CD4-positive, alpha-beta T cell treated with Interleukin-12 subunit alpha and Interleukin-12 subunit beta, for 1 hour (primary cell): ENCODE data around the gene OR11H12.
"Not testable (repeated sequence)": the region's sequence is repeated elsewhere in the genome, so short reads cannot be mapped to it uniquely, and the experiment has no call there.

Experiments
- DNase-seq: peaks from one replicate; pipeline ENCODE4 v3.0.0-alpha.2; 2020

The OR11H12 gene, protein sequence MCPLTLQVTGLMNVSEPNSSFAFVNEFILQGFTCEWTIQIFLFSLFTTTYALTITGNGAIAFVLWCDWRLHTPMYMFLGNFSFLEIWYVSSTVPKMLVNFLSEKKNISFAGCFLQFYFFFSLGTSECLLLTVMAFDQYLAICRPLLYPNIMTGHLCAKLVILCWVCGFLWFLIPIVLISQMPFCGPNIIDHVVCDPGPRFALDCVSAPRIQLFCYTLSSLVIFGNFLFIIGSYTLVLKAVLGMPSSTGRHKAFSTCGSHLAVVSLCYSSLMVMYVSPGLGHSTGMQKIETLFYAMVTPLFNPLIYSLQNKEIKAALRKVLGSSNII

DNA sequence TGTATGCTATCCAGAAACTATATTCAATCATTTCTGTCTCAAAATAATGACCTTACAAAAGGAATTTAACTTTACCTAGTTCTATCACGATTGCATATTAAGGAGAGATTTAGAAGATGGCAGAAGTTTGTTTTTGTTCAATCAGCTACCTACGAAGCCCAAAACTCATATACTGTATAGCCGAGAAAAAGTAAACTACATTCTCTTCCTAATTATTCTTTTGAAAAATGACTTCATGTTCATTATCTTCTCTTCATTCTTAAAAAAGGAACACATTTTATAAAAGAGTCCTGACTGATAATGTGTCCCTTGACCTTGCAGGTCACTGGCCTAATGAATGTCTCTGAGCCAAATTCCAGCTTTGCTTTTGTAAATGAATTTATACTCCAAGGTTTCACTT, at the start of gene OR11H12:
TSS of gene OR11H12 (plus strand) at position 301 of the 400 bp plus-strand sequence. CDS start at position 301, 0 bp downstream.
- DNase-seq = not testable (repeated sequence)

DNA sequence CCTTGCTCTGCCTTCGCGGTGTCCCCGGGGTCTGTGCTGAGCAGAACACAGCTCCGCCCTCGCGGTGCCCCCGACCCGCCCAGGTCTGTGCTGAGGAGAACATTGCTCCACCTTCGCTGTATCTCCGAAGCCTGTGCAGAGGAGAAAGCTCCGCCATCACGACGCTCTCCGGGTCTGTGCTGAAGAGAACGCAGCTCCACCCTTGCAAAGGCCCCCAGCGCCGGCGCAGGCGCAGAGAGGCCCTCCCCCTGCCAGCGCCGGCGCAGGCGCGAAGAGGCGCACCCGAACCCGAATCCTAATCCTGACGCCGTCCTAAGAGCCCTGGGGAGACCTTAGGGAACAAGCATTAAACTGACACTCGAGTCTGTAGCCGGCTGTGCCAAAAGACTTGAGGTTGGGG, 18.0 kb upstream of the OR11H12 start:
- not testable (repeated sequence) for DNase-seq

DNA sequence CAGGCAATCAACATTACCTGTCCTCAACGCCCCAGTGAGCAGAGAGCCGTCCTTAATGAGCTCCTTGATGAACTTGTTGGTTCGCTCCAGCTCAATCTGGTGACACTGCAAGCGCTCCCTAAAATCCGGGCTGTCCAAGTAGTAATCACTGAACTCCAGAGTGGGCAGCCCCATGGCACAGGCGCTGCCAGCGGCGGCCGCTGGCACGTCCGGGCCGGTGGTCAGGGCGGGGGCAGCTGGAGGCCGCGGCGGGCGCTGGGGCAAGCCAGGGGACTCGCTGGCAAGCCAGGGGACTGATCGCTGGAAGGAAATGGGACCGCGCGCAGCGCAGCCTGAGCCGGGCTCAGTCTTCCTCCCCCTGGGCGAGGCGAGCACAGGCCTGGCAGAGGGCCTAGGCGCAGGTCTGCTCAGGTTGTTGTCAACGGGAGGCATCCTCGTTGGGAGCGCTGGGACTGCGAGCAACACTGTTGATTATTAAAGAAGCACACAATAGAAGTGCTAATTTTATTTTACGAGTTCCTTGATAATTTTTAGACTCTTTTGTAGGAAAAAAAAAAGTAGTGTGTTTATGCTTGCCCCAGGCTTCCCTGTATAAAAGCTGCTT, 25.8 kb downstream of the OR11H12 start:
- DNase-seq = not testable (repeated sequence)

DNA sequence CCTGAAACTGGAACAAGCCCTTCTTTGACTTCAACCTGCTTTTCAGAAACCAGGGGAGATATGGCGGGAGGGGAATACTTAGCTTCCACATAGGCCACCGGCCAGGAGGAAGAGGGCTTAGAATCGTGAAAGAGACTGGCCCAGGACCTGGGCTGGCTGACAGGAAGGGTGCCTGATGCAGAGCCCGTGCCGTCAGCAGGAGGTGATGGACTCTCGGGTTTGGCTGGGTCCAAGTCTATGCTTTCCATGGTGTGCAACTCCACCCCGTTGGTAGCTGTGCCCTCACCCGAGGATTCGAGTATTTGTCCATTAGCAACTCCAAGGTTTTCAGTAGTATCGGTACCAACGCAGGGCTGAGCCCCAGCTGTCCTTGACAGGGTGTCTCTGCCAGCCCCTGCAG, 35.1 kb downstream of the OR11H12 start:
- not testable (repeated sequence) for DNase-seq

DNA sequence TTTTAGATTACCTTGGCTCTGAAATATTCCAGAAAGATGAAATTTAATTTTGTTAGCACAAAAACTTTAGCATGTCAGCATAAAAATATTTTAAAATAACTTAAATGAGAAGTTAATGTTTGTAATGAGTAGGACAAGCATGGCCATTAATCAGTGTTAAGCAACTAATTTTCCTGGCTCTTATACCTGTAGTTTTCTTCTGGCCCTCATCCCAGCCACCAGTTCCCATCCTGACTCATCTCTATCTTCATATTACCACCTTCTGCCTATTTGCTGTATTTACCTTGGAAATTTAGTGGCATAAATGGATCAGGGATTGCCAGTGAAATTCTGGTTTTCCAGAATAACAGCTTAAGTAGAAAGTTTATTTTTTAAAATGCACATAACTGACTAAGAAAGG, 37.1 kb downstream of the OR11H12 start:
- not testable (repeated sequence) for DNase-seq

DNA sequence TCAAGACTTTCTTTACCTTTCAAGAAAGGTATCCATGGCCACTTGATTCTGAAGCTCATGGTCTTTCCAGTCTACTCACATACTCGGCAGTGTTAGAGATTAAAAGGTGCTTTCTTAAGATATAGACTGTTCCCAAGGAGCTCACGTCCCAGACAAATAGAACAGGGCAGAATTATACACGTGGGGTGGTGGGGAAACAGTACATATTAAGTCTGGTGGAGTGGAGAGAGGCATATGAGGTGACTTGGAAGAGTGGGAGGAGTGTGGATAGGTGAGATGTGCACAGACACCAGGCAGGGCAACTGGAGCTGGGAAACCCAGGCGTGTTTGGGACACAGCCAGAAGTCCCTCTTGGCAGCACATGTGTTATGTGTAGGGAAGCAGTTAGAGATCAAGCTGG, 37.9 kb downstream of the OR11H12 start:
- DNase-seq = not testable (repeated sequence)

DNA sequence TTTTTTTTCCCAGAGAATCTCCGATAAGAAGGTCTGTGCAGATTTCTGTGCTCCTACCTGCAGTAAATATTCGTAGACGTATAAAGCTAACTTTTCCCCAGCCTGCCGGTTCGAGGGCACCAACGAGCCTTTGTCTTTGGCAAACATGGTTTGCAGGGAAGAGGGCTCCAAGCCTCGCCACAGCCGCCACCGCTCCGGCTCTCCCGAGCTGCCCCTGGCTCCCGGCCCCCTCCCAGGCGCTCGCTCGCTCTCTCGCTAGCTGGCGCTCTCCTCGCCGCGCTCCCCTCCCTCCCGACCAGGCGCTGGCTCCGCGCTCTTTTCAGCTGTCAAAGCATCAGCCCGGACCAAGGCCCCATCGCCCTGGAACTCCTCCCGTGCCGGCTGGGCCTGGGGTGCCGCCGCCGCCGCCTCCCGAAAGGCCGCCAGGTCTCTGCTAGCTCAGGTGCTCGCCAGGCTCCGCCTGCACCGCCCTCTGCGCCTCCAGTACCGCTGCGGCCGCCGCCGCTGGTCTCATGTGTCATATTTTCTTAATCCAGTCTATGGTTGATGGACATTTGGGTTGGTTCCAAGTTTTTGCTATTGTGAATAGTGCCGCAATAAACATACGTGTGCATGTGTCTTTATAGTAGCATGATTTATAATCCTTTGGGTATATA, 45.3 kb downstream of the OR11H12 start:
- DNase-seq = not testable (repeated sequence)
